CD14-positive monocyte (primary cell): ENCODE data around the gene PBOV1. TPM values are rescaled to one million over a fixed set of nuclear protein-coding genes. Genes with fewer than 3 reads are reported as not detected.
"Not testable (repeated sequence)": the region's sequence is repeated elsewhere in the genome, so short reads cannot be mapped to it uniquely, and the experiment has no call there.

Experiments used
- DNase-seq, 3 donors: peaks; one replicate each; pipeline ENCODE4 v3.0.0-alpha.2; 2011 to 2022
- H2AFZ ChIP-seq: 2 replicates; pipeline ENCODE4 v1.6.0; 2012; ENCODE audit warnings: mild to moderate bottlenecking, low read depth, low read length, inconsistent platforms; ENCODE audit not compliant: insufficient read depth, poor library complexity, severe bottlenecking
- H3K27ac ChIP-seq, 2 donors: 1 replicate in 1 of 2; 2 replicates in 1 of 2; pipeline ENCODE4 v1.5.1; 2012 to 2013; ENCODE audit warnings: low read length in 2 of 2, control low read depth in 1 of 2, inconsistent platforms in 1 of 2, low read depth in 1 of 2, mild to moderate bottlenecking in 1 of 2
- H3K27me3 ChIP-seq, 2 donors: one replicate each; pipeline versions ENCODE4 v1.6.0 to v1.6.1; 2011 to 2013; ENCODE audit warnings: low read length in 2 of 2; ENCODE audit not compliant: control insufficient read depth in 2 of 2, insufficient read depth in 2 of 2
- H3K36me3 ChIP-seq, 2 donors: replicated peaks in 1 of 2; 1 replicate in 1 of 2; 2 replicates in 1 of 2; pipeline versions ENCODE4 v1.5.1 to v1.6.1; 2012 to 2013; ENCODE audit warnings: low read length in 2 of 2, control low read depth in 1 of 2, inconsistent platforms in 1 of 2, mild to moderate bottlenecking in 1 of 2; ENCODE audit not compliant: insufficient read depth in 2 of 2, control insufficient read depth in 1 of 2
- H3K4me1 ChIP-seq, 2 donors: 1 replicate in 1 of 2; 2 replicates in 1 of 2; pipeline versions ENCODE4 v1.5.1 to v1.6.1; 2012 to 2013; ENCODE audit warnings: low read length in 2 of 2, control low read depth in 1 of 2, inconsistent platforms in 1 of 2, mild to moderate bottlenecking in 1 of 2, moderate library complexity in 1 of 2; ENCODE audit not compliant: insufficient read depth in 2 of 2, control insufficient read depth in 1 of 2
- H3K4me2 ChIP-seq: replicated peaks from 2 replicates; pipeline ENCODE3; 2012; ENCODE audit warnings: low read length, moderate library complexity, mild to moderate bottlenecking; ENCODE audit not compliant: poor library complexity, severe bottlenecking; ENCODE audit errors: extremely low read depth
- H3K4me3 ChIP-seq, 3 experiments: fragments of 200-600 bp in 1 of 3; sonication (generic) in 1 of 3; replicated peaks in 1 of 3; 1 replicate in 2 of 3; 2 replicates in 1 of 3; pipeline ENCODE4 v1.5.1; 2011 to 2013; ENCODE audit warnings: low read length in 3 of 3, mild to moderate bottlenecking in 3 of 3, control low read depth in 2 of 3, low read depth in 2 of 3, inconsistent platforms in 1 of 3, moderate library complexity in 1 of 3
- H3K79me2 ChIP-seq: 2 replicates; pipeline ENCODE4 v1.6.0; 2012; ENCODE audit warnings: mild to moderate bottlenecking, control low read depth, inconsistent platforms, low read length, moderate library complexity; ENCODE audit not compliant: insufficient read depth
- H3K9ac ChIP-seq: 2 replicates; pipeline ENCODE4 v1.6.0; 2017; ENCODE audit warnings: low read length, mild to moderate bottlenecking; ENCODE audit not compliant: insufficient read depth, poor library complexity, severe bottlenecking
- H3K9me3 ChIP-seq, 2 donors: replicated peaks in 1 of 2; 1 replicate in 1 of 2; 2 replicates in 1 of 2; pipeline versions ENCODE4 v1.5.1 to v1.6.1; 2012 to 2013; ENCODE audit warnings: low read length in 2 of 2, control low read depth in 1 of 2; ENCODE audit not compliant: control insufficient read depth in 1 of 2, insufficient read depth in 1 of 2
- H4K20me1 ChIP-seq: 2 replicates; pipeline ENCODE4 v1.6.0; 2012; ENCODE audit warnings: mild to moderate bottlenecking, low read length, control low read depth, moderate library complexity; ENCODE audit not compliant: insufficient read depth
- H3K27ac Mint-ChIP-seq, 7 donors: one replicate each; pipeline ENCODE4 v1.8.0; 2020; ENCODE audit warnings: mild to moderate bottlenecking in 7 of 7, mixed read lengths in 7 of 7, moderate library complexity in 6 of 7, inconsistent platforms in 2 of 7
- H3K27me3 Mint-ChIP-seq, 3 donors: one replicate each; pipeline ENCODE4 v1.8.0; 2021 to 2022; ENCODE audit warnings: low read depth in 3 of 3, mild to moderate bottlenecking in 3 of 3, mixed read lengths in 3 of 3, moderate library complexity in 3 of 3, inconsistent platforms in 1 of 3
- H3K36me3 Mint-ChIP-seq, 2 donors: one replicate each; pipeline ENCODE4 v1.8.0; 2020; ENCODE audit warnings: mixed read lengths in 2 of 2, inconsistent platforms in 1 of 2, mild to moderate bottlenecking in 1 of 2
- H3K4me1 Mint-ChIP-seq: one replicate; pipeline ENCODE4 v1.8.0; 2020; ENCODE audit warnings: mild to moderate bottlenecking, mixed read lengths
- H3K4me3 Mint-ChIP-seq, 2 donors: one replicate each; pipeline ENCODE4 v1.8.0; 2020; ENCODE audit warnings: mild to moderate bottlenecking in 2 of 2, mixed read lengths in 2 of 2, moderate library complexity in 1 of 2
- H3K9me3 Mint-ChIP-seq, 7 donors: one replicate each; pipeline ENCODE4 v1.8.0; 2020 to 2022; ENCODE audit warnings: mixed read lengths in 7 of 7, mild to moderate bottlenecking in 6 of 7, moderate library complexity in 6 of 7, inconsistent platforms in 2 of 7
- WGBS: methylation state at CpG from one replicate; pipeline ENCODE4 v1.1.5; 2013; ENCODE audit warnings: missing lambda C conversion rate; ENCODE audit not compliant: insufficient coverage; 5-methylcytosine and 5-hydroxymethylcytosine counted together
- intact Hi-C, 2 donors: fragments of 100-400 bp; cut with micrococcal nuclease; formaldehyde crosslinking; loops; one replicate each; pipeline versions ENCODE4 v1.15.0 to v1.15.1; 2023
- polyA plus RNA-seq, 3 donors: library from polyadenylated mRNA; depleted of rRNA in 1 of 3; unstranded in 2 of 3; stranded (reverse) in 1 of 3; fragments of 300-500 nt in 2 of 3; fragments of >200 nt in 1 of 3; fragmentation: Illumina TruSeq in 2 of 3; gene quantifications; 1 replicate in 2 of 3; 2 replicates in 1 of 3; pipeline ENCODE4 v1.2.3, GENCODE V29; 2012 to 2021
- TF ChIP-seq, protein P1 (sequence below): fragments of 200-600 bp; IDR thresholded peaks from one replicate; pipeline ENCODE4 v1.8.0; 2022; ENCODE audit warnings: antibody characterized with exemption, mild to moderate bottlenecking

Gene PBOV1
- polyA plus RNA-seq, 3 donors, result not detected

DNA sequence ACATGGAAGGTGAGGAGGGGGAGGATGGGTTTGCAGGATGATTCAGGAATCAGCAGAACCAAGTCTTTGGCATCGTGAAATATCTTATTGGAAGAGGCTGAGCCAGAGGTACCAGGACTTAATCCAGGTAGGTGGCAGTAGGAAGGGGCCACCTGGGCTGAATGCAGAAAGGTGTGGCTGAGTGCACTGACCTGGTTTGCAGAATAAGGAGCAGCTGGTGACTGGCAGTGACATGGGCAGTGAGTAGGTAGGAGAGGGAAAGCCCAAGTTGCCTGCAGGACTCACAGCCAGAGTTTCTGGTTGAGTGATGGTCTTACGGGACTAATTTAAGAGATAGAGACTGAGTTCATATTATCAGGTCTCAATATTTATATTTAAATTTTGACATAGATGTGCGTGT is 1.1 kb upstream of the PBOV1 start:
- no peak overlapping the region for H3K9ac ChIP-seq
- intact Hi-C loops, result no loop called here
- no peak for DNase-seq
- H3K4me2 ChIP-seq, result no peak overlapping the region
- no peak overlapping the region for H2AFZ ChIP-seq
- no peaks in the 10 kb centered on the region for H3K36me3 ChIP-seq
- Mint-ChIP-seq H3K4me3 (no peak overlapping the region), H3K27me3 (peaks cover 2 to 7% (median 6%) of the 10 kb centered on the region in 3 donors), H3K4me1 (peaks cover 5% of the 10 kb centered on the region), H3K36me3 (no peaks in the 10 kb centered on the region), H3K27ac (no peak overlapping the region), H3K9me3 (peaks cover 0 to 4% (median 0%) of the 10 kb centered on the region in 7 donors)
- no peaks in the 10 kb centered on the region for H3K4me1 ChIP-seq
- TF ChIP-seq, protein P1, sequence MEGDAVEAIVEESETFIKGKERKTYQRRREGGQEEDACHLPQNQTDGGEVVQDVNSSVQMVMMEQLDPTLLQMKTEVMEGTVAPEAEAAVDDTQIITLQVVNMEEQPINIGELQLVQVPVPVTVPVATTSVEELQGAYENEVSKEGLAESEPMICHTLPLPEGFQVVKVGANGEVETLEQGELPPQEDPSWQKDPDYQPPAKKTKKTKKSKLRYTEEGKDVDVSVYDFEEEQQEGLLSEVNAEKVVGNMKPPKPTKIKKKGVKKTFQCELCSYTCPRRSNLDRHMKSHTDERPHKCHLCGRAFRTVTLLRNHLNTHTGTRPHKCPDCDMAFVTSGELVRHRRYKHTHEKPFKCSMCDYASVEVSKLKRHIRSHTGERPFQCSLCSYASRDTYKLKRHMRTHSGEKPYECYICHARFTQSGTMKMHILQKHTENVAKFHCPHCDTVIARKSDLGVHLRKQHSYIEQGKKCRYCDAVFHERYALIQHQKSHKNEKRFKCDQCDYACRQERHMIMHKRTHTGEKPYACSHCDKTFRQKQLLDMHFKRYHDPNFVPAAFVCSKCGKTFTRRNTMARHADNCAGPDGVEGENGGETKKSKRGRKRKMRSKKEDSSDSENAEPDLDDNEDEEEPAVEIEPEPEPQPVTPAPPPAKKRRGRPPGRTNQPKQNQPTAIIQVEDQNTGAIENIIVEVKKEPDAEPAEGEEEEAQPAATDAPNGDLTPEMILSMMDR, result no peak
- H3K27ac ChIP-seq, result no peak overlapping the region
- no peaks in the 10 kb centered on the region for H3K9me3 ChIP-seq
- H3K4me3 ChIP-seq, result no peak overlapping the region
- 100% methylated on average over 1 of the region's 3 CpGs for WGBS
- H3K79me2 ChIP-seq, result no peaks in the 10 kb centered on the region
- no peaks in the 10 kb centered on the region for H4K20me1 ChIP-seq
- no peaks in the 10 kb centered on the region for H3K27me3 ChIP-seq

DNA sequence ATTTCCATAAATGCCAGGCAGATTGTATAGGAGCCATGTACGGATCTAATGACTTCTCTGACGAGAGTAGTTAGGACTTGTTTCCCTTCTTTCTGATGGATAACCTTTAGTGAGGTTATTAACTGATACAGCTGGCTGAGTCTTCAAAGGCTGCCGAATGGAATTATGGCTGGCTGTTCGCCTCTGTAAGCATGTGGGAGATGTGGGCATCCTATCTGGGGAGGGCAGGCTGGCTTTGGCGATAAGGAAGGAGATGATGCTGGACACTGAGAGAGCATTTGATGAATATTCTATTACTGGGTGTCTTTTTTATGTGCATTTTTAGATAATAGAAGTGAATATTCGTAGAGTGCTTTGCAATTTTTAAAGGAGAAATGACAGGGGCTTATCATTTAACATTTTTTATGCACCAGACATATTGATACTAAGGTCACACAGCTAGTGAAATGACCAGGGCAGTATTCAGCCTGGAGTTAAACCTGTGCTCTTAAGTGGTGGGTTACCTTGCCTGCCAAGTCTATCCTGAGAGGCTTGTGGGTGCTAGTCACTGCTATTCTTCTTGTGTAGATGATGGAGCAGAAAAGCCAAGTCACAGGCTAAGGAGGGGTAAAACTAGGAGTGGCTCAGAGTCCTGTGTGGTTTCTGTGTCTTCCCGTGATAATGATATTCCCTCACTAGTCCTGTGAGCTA is 3.1 kb downstream of the PBOV1 start:
- TF ChIP-seq, protein P1, result no peak
- Mint-ChIP-seq H3K27me3 (peaks cover 4 to 9% (median 8%) of the 10 kb centered on the region in 3 donors), H3K4me3 (no peak overlapping the region), H3K4me1 (no peaks in the 10 kb centered on the region), H3K9me3 (peaks cover 0 to 4% (median 0%) of the 10 kb centered on the region in 7 donors), H3K27ac (peak overlapping the region in 1 of 7 donors; percentile 62), H3K36me3 (no peaks in the 10 kb centered on the region)
- H3K9ac ChIP-seq, result no peak overlapping the region
- intact Hi-C loops, result no loop called here
- H4K20me1 ChIP-seq, result no peaks in the 10 kb centered on the region
- no peak overlapping the region for H3K4me2 ChIP-seq
- no peaks in the 10 kb centered on the region for H3K36me3 ChIP-seq
- 100% methylated on average over 4 of the region's 7 CpGs for WGBS
- H3K4me3 ChIP-seq, result no peak overlapping the region
- no peaks in the 10 kb centered on the region for H3K27me3 ChIP-seq
- H3K79me2 ChIP-seq, result no peaks in the 10 kb centered on the region
- no peak overlapping the region for H3K27ac ChIP-seq
- DNase-seq, result no peak
- H3K4me1 ChIP-seq, result no peaks in the 10 kb centered on the region
- no peaks in the 10 kb centered on the region for H3K9me3 ChIP-seq
- H2AFZ ChIP-seq, result no peak overlapping the region

DNA sequence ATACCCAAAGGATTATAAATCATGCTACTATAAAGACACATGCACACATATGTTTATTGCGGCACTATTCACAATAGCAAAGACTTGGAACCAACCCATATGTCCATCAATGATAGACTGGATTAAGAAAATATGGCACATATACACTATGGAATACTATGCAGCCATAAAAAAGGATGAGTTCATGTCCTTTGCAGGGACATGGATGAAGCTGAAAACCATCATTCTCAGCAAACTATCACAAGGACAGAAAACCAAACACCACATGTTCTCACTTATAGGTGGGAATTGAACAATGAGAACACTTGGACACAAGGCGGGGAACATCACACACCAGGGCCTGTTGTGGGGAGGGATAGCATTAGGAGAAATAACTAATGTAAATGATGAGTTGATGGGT is 5.8 kb downstream of the PBOV1 start:
- H3K9me3 ChIP-seq, H3K79me2 ChIP-seq, intact Hi-C loops, H3K4me3 Mint-ChIP-seq, H2AFZ ChIP-seq, H3K9ac ChIP-seq, DNase-seq, H3K36me3 ChIP-seq, H3K9me3 Mint-ChIP-seq, H3K27ac ChIP-seq, H4K20me1 ChIP-seq, H3K27me3 Mint-ChIP-seq, H3K27me3 ChIP-seq, H3K4me2 ChIP-seq, H3K4me1 ChIP-seq, H3K4me1 Mint-ChIP-seq, H3K36me3 Mint-ChIP-seq, H3K4me3 ChIP-seq, H3K27ac Mint-ChIP-seq: not testable (repeated sequence)
- WGBS, result no CpG with 5 or more reads among the region's 2 CpGs
